HL-60 (cell line): ENCODE results near the gene LZTR1.

Experiments
- GABPA ChIP-seq: IDR thresholded peaks from 2 replicates; pipeline ENCODE4 v1.6.1; 2012; ENCODE audit warnings: low read depth
- POLR2AphosphoS5 ChIP-seq: IDR thresholded peaks from 2 replicates; pipeline ENCODE4 v1.6.1; 2012; ENCODE audit warnings: low read depth

- no peak for TF ChIP-seq GABPA
- no peak for TF ChIP-seq POLR2AphosphoS5
These were observed 5.7 kb upstream of the LZTR1 start for GRCh38 chr22:20976291-20976877.
